Stimulated activated CD4-positive, alpha-beta T cell treated with anti-CD3 and anti-CD28 coated beads, Interleukin-12 subunit alpha, Interleukin-12 subunit beta, amount 100 ng/mL, for 24 hours (primary cell): ENCODE results near the gene SRR.
A peak's percentile ranks its signal among the peaks of the same experiment; 100 is the strongest.
"Not testable (repeated sequence)": the region's sequence is repeated elsewhere in the genome, so short reads cannot be mapped to it uniquely, and the experiment has no call there.

Experiments
- DNase-seq, 2 experiments: peaks; one replicate each; pipeline ENCODE4 v3.0.0-alpha.2; 2020; ENCODE audit warnings: low read depth in 2 of 2

SRR gene

GRCh38 chr17:2303204-2304188, at the start of gene SRR, which contains the start of gene SMG6:
SRR (plus strand) TSS chr17:2303950; CDS start chr17:2315561, 11,611 bp downstream.
SMG6 (minus strand) TSS chr17:2303785; CDS start chr17:2303720, 65 bp downstream.
- DNase-seq, result peak; percentile 88 to 89

GRCh38 chr17:2258830-2259229, 44.9 kb upstream of the SRR start:
- not testable (repeated sequence) for DNase-seq

GRCh38 chr17:2259769-2260536, 43.8 kb upstream of the SRR start:
- DNase-seq, result peak; percentile 51 to 74

GRCh38 chr17:2262135-2262587, 41.6 kb upstream of the SRR start:
- no peak for DNase-seq

- DNase-seq, result no peak
Measured at GRCh38 chr17:2263183-2264066, 40.3 kb upstream of the SRR start.

GRCh38 chr17:2264067-2264860, 39.5 kb upstream of the SRR start:
- no peak for DNase-seq

GRCh38 chr17:2265166-2265565, 38.6 kb upstream of the SRR start:
- DNase-seq, result not testable (repeated sequence)

- peak; percentile 68 to 78 for DNase-seq
Measured at GRCh38 chr17:2266045-2266864, 37.5 kb upstream of the SRR start.

- DNase-seq, result no peak
Measured at GRCh38 chr17:2266865-2267228, 36.9 kb upstream of the SRR start.

GRCh38 chr17:2267354-2267753, 36.4 kb upstream of the SRR start:
- no peak for DNase-seq

- DNase-seq, result no peak
Measured at GRCh38 chr17:2271985-2272702, 31.6 kb upstream of the SRR start.

GRCh38 chr17:2274414-2274813, 29.3 kb upstream of the SRR start:
- no peak for DNase-seq

GRCh38 chr17:2275722-2276121, 28.0 kb upstream of the SRR start:
- DNase-seq, result no peak

GRCh38 chr17:2277429-2278170, 26.1 kb upstream of the SRR start:
- no peak for DNase-seq

GRCh38 chr17:2279707-2280106, 24.0 kb upstream of the SRR start:
- DNase-seq, result no peak

GRCh38 chr17:2282297-2282873, 21.4 kb upstream of the SRR start:
- no peak for DNase-seq

GRCh38 chr17:2283302-2283701, 20.4 kb upstream of the SRR start:
- no peak for DNase-seq

GRCh38 chr17:2289878-2290478, 13.8 kb upstream of the SRR start:
- DNase-seq, result no peak
